ENCODE data around the gene PPFIA2.

Gene PPFIA2

GRCh38 chr12:81572411-81572810 lies 186.7 kb downstream of the PPFIA2 start:
- DNase-seq (ENCODE audit: low spot score in 2 of 2) = no peak
- in situ Hi-C loops (cut with MboI; ENCODE audit: low sequenced_read_pairs) = no loop called here
- H3K4me1 ChIP-seq = no peaks in the 10 kb centered on the region
- H3K4me3 ChIP-seq = no peak overlapping the region
- no peaks in the 10 kb centered on the region for H3K9me3 ChIP-seq
- H3K27me3 ChIP-seq (ENCODE audit: low read depth) = no peaks in the 10 kb centered on the region
- H3K36me3 ChIP-seq (replicated peaks) = no peaks in the 10 kb centered on the region

GRCh38 chr12:81570234-81570633 lies 188.9 kb downstream of the PPFIA2 start:
- no peaks in the 10 kb centered on the region for H3K27me3 ChIP-seq (ENCODE audit: low read depth)
- in situ Hi-C loops (cut with MboI; ENCODE audit: low sequenced_read_pairs) = no loop called here
- no peaks in the 10 kb centered on the region for H3K36me3 ChIP-seq (replicated peaks)
- no peaks in the 10 kb centered on the region for H3K9me3 ChIP-seq
- H3K4me1 ChIP-seq = no peaks in the 10 kb centered on the region
- H3K4me3 ChIP-seq = no peak overlapping the region
- no peak for DNase-seq (ENCODE audit: low spot score in 2 of 2)

GRCh38 chr12:81564237-81564636 lies 194.9 kb downstream of the PPFIA2 start:
- no peaks in the 10 kb centered on the region for H3K9me3 ChIP-seq
- H3K36me3 ChIP-seq (replicated peaks) = no peaks in the 10 kb centered on the region
- in situ Hi-C loops (cut with MboI; ENCODE audit: low sequenced_read_pairs) = no loop called here
- 0 out of 2 replicates have a peak, but pooled peaks cover under 1% of the 10 kb centered on the region for H3K4me1 ChIP-seq
- no peak overlapping the region for H3K4me3 ChIP-seq
- no peak for DNase-seq (ENCODE audit: low spot score in 2 of 2)
- H3K27me3 ChIP-seq (ENCODE audit: low read depth) = no peaks in the 10 kb centered on the region

- H3K27me3 ChIP-seq (ENCODE audit: low read depth) = no peaks in the 10 kb centered on the region
- H3K9me3 ChIP-seq = no peaks in the 10 kb centered on the region
- in situ Hi-C loops (cut with MboI; ENCODE audit: low sequenced_read_pairs) = no loop called here
- no peak for DNase-seq (ENCODE audit: low spot score in 2 of 2)
- peaks cover 19% of the 10 kb centered on the region for H3K4me1 ChIP-seq
- no peak overlapping the region for H3K4me3 ChIP-seq
- no peaks in the 10 kb centered on the region for H3K36me3 ChIP-seq (replicated peaks)
Observed at GRCh38 chr12:81558031-81558430, 201.1 kb downstream of the PPFIA2 start.

GRCh38 chr12:81546811-81547210 lies 212.3 kb downstream of the PPFIA2 start:
- no peak overlapping the region for H3K4me3 ChIP-seq
- DNase-seq (ENCODE audit: low spot score in 2 of 2) = no peak
- in situ Hi-C loops (cut with MboI; ENCODE audit: low sequenced_read_pairs) = no loop called here
- H3K9me3 ChIP-seq = no peaks in the 10 kb centered on the region
- no peaks in the 10 kb centered on the region for H3K27me3 ChIP-seq (ENCODE audit: low read depth)
- H3K36me3 ChIP-seq (replicated peaks) = no peaks in the 10 kb centered on the region
- H3K4me1 ChIP-seq = no peaks in the 10 kb centered on the region

GRCh38 chr12:81543621-81544139 lies 215.5 kb downstream of the PPFIA2 start:
- Histone ChIP-seq H3K4me1 (no peaks in the 10 kb centered on the region), H3K27me3 (ENCODE audit: low read depth) (no peaks in the 10 kb centered on the region), H3K36me3 (replicated peaks) (no peaks in the 10 kb centered on the region), H3K4me3 (no peak overlapping the region), H3K9me3 (no peaks in the 10 kb centered on the region)
- in situ Hi-C loops (cut with MboI; ENCODE audit: low sequenced_read_pairs) = no loop called here
- DNase-seq (ENCODE audit: low spot score in 2 of 2) = no peak

GRCh38 chr12:81542065-81543010 lies 216.8 kb downstream of the PPFIA2 start:
- DNase-seq (ENCODE audit: low spot score in 2 of 2) = no peak
- H3K4me1 ChIP-seq = no peaks in the 10 kb centered on the region
- in situ Hi-C loops (cut with MboI; ENCODE audit: low sequenced_read_pairs) = no loop called here

GRCh38 chr12:81541121-81541520 lies 218.0 kb downstream of the PPFIA2 start:
- Histone ChIP-seq H3K4me3 (no peak overlapping the region), H3K9me3 (no peaks in the 10 kb centered on the region), H3K27me3 (ENCODE audit: low read depth) (no peaks in the 10 kb centered on the region), H3K4me1 (no peaks in the 10 kb centered on the region), H3K36me3 (replicated peaks) (no peaks in the 10 kb centered on the region)
- in situ Hi-C loops (cut with MboI; ENCODE audit: low sequenced_read_pairs) = no loop called here
- no peak for DNase-seq (ENCODE audit: low spot score in 2 of 2)

More at GRCh38 chr12:81542065-81543010, 216.8 kb downstream of the PPFIA2 start:
- Histone ChIP-seq H3K9me3 (no peaks in the 10 kb centered on the region), H3K36me3 (replicated peaks) (no peaks in the 10 kb centered on the region), H3K27me3 (ENCODE audit: low read depth) (no peaks in the 10 kb centered on the region), H3K4me3 (no peak overlapping the region)

GRCh38 chr12:81539279-81539678 lies 219.9 kb downstream of the PPFIA2 start:
- Histone ChIP-seq H3K4me3 (no peak overlapping the region), H3K36me3 (replicated peaks) (no peaks in the 10 kb centered on the region), H3K9me3 (no peaks in the 10 kb centered on the region), H3K4me1 (no peaks in the 10 kb centered on the region), H3K27me3 (ENCODE audit: low read depth) (no peaks in the 10 kb centered on the region)
- in situ Hi-C loops (cut with MboI; ENCODE audit: low sequenced_read_pairs) = no loop called here
- DNase-seq (ENCODE audit: low spot score in 2 of 2) = no peak

GRCh38 chr12:81533054-81533453 lies 226.1 kb downstream of the PPFIA2 start:
- in situ Hi-C loops (cut with MboI; ENCODE audit: low sequenced_read_pairs) = no loop called here
- 0 out of 2 replicates have a peak, but pooled peaks cover 3% of the 10 kb centered on the region for H3K4me1 ChIP-seq
- no peak for DNase-seq (ENCODE audit: low spot score in 2 of 2)

GRCh38 chr12:81530352-81530751 lies 228.8 kb downstream of the PPFIA2 start:
- H3K27me3 ChIP-seq (ENCODE audit: low read depth) = no peaks in the 10 kb centered on the region
- no peaks in the 10 kb centered on the region for H3K36me3 ChIP-seq (replicated peaks)
- 0 out of 2 replicates have a peak, but pooled peaks cover 3% of the 10 kb centered on the region for H3K4me1 ChIP-seq
- DNase-seq (ENCODE audit: low spot score in 2 of 2) = no peak
- no peak overlapping the region for H3K4me3 ChIP-seq
- H3K9me3 ChIP-seq = no peaks in the 10 kb centered on the region
- in situ Hi-C loops (cut with MboI; ENCODE audit: low sequenced_read_pairs) = no loop called here

More at GRCh38 chr12:81533054-81533453, 226.1 kb downstream of the PPFIA2 start:
- H3K36me3 ChIP-seq (replicated peaks) = no peaks in the 10 kb centered on the region
- no peaks in the 10 kb centered on the region for H3K27me3 ChIP-seq (ENCODE audit: low read depth)
- H3K4me3 ChIP-seq = no peak overlapping the region
- no peaks in the 10 kb centered on the region for H3K9me3 ChIP-seq

- in situ Hi-C loops (cut with MboI; ENCODE audit: low sequenced_read_pairs) = no loop called here
- Histone ChIP-seq H3K9me3 (no peaks in the 10 kb centered on the region), H3K36me3 (replicated peaks) (no peaks in the 10 kb centered on the region), H3K4me3 (no peak overlapping the region), H3K4me1 (no peaks in the 10 kb centered on the region), H3K27me3 (ENCODE audit: low read depth) (no peaks in the 10 kb centered on the region)
- DNase-seq (ENCODE audit: low spot score in 2 of 2) = no peak
Observed at GRCh38 chr12:81520064-81520945, 238.8 kb downstream of the PPFIA2 start.

- DNase-seq (ENCODE audit: low spot score in 2 of 2) = no peak
- in situ Hi-C loops (cut with MboI; ENCODE audit: low sequenced_read_pairs) = no loop called here
- no peaks in the 10 kb centered on the region for H3K4me1 ChIP-seq
- no peaks in the 10 kb centered on the region for H3K9me3 ChIP-seq
- no peaks in the 10 kb centered on the region for H3K36me3 ChIP-seq (replicated peaks)
- H3K27me3 ChIP-seq (ENCODE audit: low read depth) = no peaks in the 10 kb centered on the region
- H3K4me3 ChIP-seq = no peak overlapping the region
Observed at GRCh38 chr12:81518638-81519037, 240.5 kb downstream of the PPFIA2 start.
